ENCODE results near the gene S100A8.

The S100A8 gene

GRCh38 chr1:153368495-153368894, 22.4 kb downstream of the S100A8 start:
- TF ChIP-seq CTCF (IDR thresholded peaks at IDR 0.05; ENCODE audit: control insufficient read depth, extremely low read depth, insufficient read depth), result no peak
- DNase-seq (ENCODE audit: low read depth), result no peak
- no peak overlapping the region for H3K4me3 ChIP-seq (ENCODE audit: low read depth, low read length)

- no peak overlapping the region for H3K4me3 ChIP-seq (ENCODE audit: low read depth, low read length)
- no peak for DNase-seq (ENCODE audit: low read depth)
- no peak for TF ChIP-seq CTCF (IDR thresholded peaks at IDR 0.05; ENCODE audit: control insufficient read depth, extremely low read depth, insufficient read depth)
Measured at GRCh38 chr1:153367090-153367489, 23.8 kb downstream of the S100A8 start.

GRCh38 chr1:153366261-153366660, 24.6 kb downstream of the S100A8 start:
- no peak for DNase-seq (ENCODE audit: low read depth)
- no peak overlapping the region for H3K4me3 ChIP-seq (ENCODE audit: low read depth, low read length)
- no peak for TF ChIP-seq CTCF (IDR thresholded peaks at IDR 0.05; ENCODE audit: control insufficient read depth, extremely low read depth, insufficient read depth)

GRCh38 chr1:153365696-153366095, 25.2 kb downstream of the S100A8 start:
- no peak for DNase-seq (ENCODE audit: low read depth)
- no peak for TF ChIP-seq CTCF (IDR thresholded peaks at IDR 0.05; ENCODE audit: control insufficient read depth, extremely low read depth, insufficient read depth)
- no peak overlapping the region for H3K4me3 ChIP-seq (ENCODE audit: low read depth, low read length)

GRCh38 chr1:153364766-153365666, 25.9 kb downstream of the S100A8 start:
- H3K4me3 ChIP-seq (ENCODE audit: low read depth, low read length), result no peak overlapping the region
- TF ChIP-seq CTCF (IDR thresholded peaks at IDR 0.05; ENCODE audit: control insufficient read depth, extremely low read depth, insufficient read depth), result no peak
- DNase-seq (ENCODE audit: low read depth), result no peak

- H3K4me3 ChIP-seq (ENCODE audit: low read depth, low read length), result no peak overlapping the region
- TF ChIP-seq CTCF (IDR thresholded peaks at IDR 0.05; ENCODE audit: control insufficient read depth, extremely low read depth, insufficient read depth), result no peak
- DNase-seq (ENCODE audit: low read depth), result no peak
Measured at GRCh38 chr1:153364156-153364555, 26.7 kb downstream of the S100A8 start.

- no peak for DNase-seq (ENCODE audit: low read depth)
- no peak for TF ChIP-seq CTCF (IDR thresholded peaks at IDR 0.05; ENCODE audit: control insufficient read depth, extremely low read depth, insufficient read depth)
- no peak overlapping the region for H3K4me3 ChIP-seq (ENCODE audit: low read depth, low read length)
Measured at GRCh38 chr1:153363641-153364040, 27.2 kb downstream of the S100A8 start.
